PC-9 (cell line): ENCODE results near the gene USP13. TPM values are rescaled to one million over a fixed set of nuclear protein-coding genes. Genes with fewer than 3 reads are reported as not detected.

ENCODE experiments used
- BruUV-seq: library from RNA; stranded (reverse); fragments of 400-500 nt; replicated peaks from 2 replicates; lab custom pipeline; 2021; lab: Mats Ljungman, UMichigan
- CTCF ChIA-PET: fragments of 300-600 bp; sonication (Branson Sonifier 250); formaldehyde crosslinking; loops from one replicate; lab custom pipeline; 2022; ENCODE audit warnings: antibody characterized with exemption; lab: Charles Lee
- POLR2A ChIA-PET: fragments of 300-600 bp; sonication (Branson Sonifier 250); formaldehyde crosslinking; loops from one replicate; lab custom pipeline; 2022; ENCODE audit warnings: antibody characterized with exemption; ENCODE audit not compliant: unreplicated experiment; lab: Charles Lee
- DNase-seq, 2 experiments: peaks; one replicate each; pipeline versions ENCODE4 v3.0.0 to v3.0.0-alpha.2; 2015 to 2022; ENCODE audit warnings: mixed read lengths in 1 of 2
- H2AFZ ChIP-seq: fragments of 200-600 bp; sonication (generic); 2 replicates; pipeline ENCODE4 v1.8.1; 2017; ENCODE audit warnings: antibody characterized with exemption
- H3F3A ChIP-seq: fragments of 200-600 bp; sonication (generic); 2 replicates; pipeline ENCODE4 v1.8.1; 2017; ENCODE audit warnings: antibody characterized with exemption, mild to moderate bottlenecking, low read depth; ENCODE audit not compliant: insufficient read depth
- H3K27ac ChIP-seq: fragments of 200-600 bp; sonication (generic); 2 replicates; pipeline ENCODE4 v1.6.1; 2016; ENCODE audit warnings: mixed run types
- H3K27me3 ChIP-seq: fragments of 200-600 bp; sonication (generic); 2 replicates; pipeline ENCODE4 v1.6.1; 2016; ENCODE audit warnings: low read depth, mixed run types; ENCODE audit not compliant: insufficient read depth
- H3K36me3 ChIP-seq: fragments of 200-600 bp; sonication (generic); 2 replicates; pipeline ENCODE4 v1.6.1; 2016; ENCODE audit warnings: low read depth, mixed run types
- H3K4me1 ChIP-seq: fragments of 200-600 bp; sonication (generic); replicated peaks from 2 replicates; pipeline ENCODE4 v1.6.1; 2016; ENCODE audit warnings: mixed run types; ENCODE audit not compliant: insufficient read depth
- H3K4me2 ChIP-seq: fragments of 200-600 bp; sonication (generic); 2 replicates; pipeline ENCODE4 v1.6.1; 2017; ENCODE audit warnings: mixed run types
- H3K4me3 ChIP-seq: fragments of 200-600 bp; sonication (generic); 2 replicates; pipeline ENCODE4 v1.6.1; 2016; ENCODE audit warnings: mixed run types
- H3K79me2 ChIP-seq: fragments of 200-600 bp; sonication (generic); 2 replicates; pipeline ENCODE4 v1.6.1; 2017; ENCODE audit warnings: low read depth, mixed run types
- H3K9me2 ChIP-seq: fragments of 200-600 bp; sonication (generic); 2 replicates; pipeline ENCODE4 v1.8.1; 2017; ENCODE audit warnings: mild to moderate bottlenecking; ENCODE audit not compliant: insufficient read depth
- H3K9me3 ChIP-seq: fragments of 200-600 bp; sonication (generic); 2 replicates; pipeline ENCODE4 v1.8.1; 2016; ENCODE audit warnings: low read depth; ENCODE audit not compliant: insufficient read depth
- H4K20me1 ChIP-seq: fragments of 200-600 bp; sonication (generic); 2 replicates; pipeline ENCODE4 v1.8.1; 2017; ENCODE audit not compliant: insufficient read depth
- EZH2 ChIP-seq: fragments of 200-600 bp; sonication (generic); IDR thresholded peaks from 2 replicates; pipeline ENCODE4 v1.8.0; 2017; ENCODE audit warnings: antibody characterized with exemption, low read depth
- intact Hi-C: fragments of 100-400 bp; cut with micrococcal nuclease; formaldehyde crosslinking; loops from one replicate; pipeline ENCODE4 v1.10.0; 2022; ENCODE audit not compliant: unreplicated experiment
- total RNA-seq: library from RNA; stranded (reverse); gene quantifications from 2 replicates; pipeline ENCODE4 v1.2.3, GENCODE V29; 2021
- TF ChIP-seq, protein P1 (sequence below): fragments of 200-600 bp; sonication (generic); conservative IDR thresholded peaks from 2 replicates; pipeline ENCODE4 v1.6.1; 2017; ENCODE audit warnings: mixed run types, antibody characterized with exemption, mild to moderate bottlenecking, moderate library complexity

USP13 gene
- total RNA-seq, 1 experiment from 2014 or later, result 24.7 TPM

DNA sequence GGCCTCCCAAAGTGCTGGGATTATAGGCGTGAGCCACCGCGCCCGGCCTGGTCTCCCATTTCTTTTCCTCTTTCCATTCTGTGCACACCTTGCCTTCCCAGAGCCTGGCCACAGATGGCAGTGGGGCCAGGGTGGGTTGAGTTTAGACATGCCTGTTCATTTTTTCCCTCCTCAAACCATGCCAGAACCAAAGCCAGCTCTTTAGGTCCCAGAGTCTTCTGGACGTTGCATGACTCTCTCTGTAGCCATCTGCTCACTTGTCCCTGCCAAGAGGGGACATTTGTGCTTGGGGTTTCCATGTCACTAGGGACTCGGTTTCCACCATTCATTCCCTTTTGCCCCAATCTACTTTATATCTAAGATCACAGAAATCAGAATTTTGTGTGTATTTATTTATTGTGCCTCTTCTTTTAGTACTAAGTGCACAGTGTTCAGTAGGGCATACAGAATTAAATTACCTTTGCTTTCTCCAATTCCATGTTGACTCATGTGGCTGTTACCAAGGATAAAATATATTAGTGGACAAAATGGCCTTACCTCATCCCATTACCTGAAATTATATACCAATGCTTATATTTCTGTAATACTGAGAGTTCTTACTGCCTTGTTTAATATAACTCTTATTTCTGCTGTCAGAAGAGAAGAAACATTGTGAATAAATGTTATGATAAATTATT lies 49.6 kb downstream of the USP13 start:
- no peak for DNase-seq
- H3F3A ChIP-seq, result no peaks in the 10 kb centered on the region; the same call in 1 of the 2 replicates
- no peak overlapping the region for H2AFZ ChIP-seq
- no peaks in the 10 kb centered on the region for H4K20me1 ChIP-seq
- no TSS peak for BruUV-seq
- H3K9me3 ChIP-seq, result no peaks in the 10 kb centered on the region
- POLR2A ChIA-PET, result no interaction called here
- CTCF ChIA-PET, result no interaction called here
- H3K27ac ChIP-seq, result no peak overlapping the region
- H3K9me2 ChIP-seq, result no peaks in the 10 kb centered on the region
- intact Hi-C loops, result no loop called here
- H3K4me1 ChIP-seq, result no peaks in the 10 kb centered on the region
- TF ChIP-seq, protein P1, sequence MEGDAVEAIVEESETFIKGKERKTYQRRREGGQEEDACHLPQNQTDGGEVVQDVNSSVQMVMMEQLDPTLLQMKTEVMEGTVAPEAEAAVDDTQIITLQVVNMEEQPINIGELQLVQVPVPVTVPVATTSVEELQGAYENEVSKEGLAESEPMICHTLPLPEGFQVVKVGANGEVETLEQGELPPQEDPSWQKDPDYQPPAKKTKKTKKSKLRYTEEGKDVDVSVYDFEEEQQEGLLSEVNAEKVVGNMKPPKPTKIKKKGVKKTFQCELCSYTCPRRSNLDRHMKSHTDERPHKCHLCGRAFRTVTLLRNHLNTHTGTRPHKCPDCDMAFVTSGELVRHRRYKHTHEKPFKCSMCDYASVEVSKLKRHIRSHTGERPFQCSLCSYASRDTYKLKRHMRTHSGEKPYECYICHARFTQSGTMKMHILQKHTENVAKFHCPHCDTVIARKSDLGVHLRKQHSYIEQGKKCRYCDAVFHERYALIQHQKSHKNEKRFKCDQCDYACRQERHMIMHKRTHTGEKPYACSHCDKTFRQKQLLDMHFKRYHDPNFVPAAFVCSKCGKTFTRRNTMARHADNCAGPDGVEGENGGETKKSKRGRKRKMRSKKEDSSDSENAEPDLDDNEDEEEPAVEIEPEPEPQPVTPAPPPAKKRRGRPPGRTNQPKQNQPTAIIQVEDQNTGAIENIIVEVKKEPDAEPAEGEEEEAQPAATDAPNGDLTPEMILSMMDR, result no peak
- TF ChIP-seq EZH2, result no peak
- H3K4me2 ChIP-seq, result no peak overlapping the region
- no peak overlapping the region for H3K4me3 ChIP-seq
- H3K79me2 ChIP-seq, result no peaks in the 10 kb centered on the region
- H3K27me3 ChIP-seq, result no peaks in the 10 kb centered on the region
- H3K36me3 ChIP-seq, result no peaks in the 10 kb centered on the region

DNA sequence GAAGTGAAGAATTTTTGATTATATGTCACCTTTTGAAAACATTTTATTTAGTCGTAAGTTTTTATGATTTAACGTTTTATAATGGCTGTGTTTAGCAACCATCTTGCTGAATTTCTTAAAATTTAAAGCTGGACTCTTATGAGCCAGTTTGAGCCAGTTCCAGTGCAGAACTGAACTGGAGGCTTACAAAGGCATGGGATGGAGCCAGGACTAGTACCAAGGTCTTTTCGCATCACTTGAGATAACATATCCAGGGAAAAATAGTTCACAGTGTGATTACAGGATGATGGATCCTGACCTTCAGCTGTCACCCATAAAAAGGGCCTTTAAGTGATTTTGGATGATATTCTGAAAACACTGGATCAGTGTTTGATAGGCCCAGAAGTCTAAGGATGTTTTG lies 51.0 kb downstream of the USP13 start:
- Histone ChIP-seq H3K4me2 (no peak overlapping the region), H2AFZ (no peak overlapping the region), H3K9me3 (no peaks in the 10 kb centered on the region), H3K36me3 (no peaks in the 10 kb centered on the region; the same call in 1 of the 2 replicates), H3K27ac (no peak overlapping the region), H3K4me3 (no peak overlapping the region), H3F3A (no peaks in the 10 kb centered on the region; the same call in 1 of the 2 replicates), H3K79me2 (no peaks in the 10 kb centered on the region), H3K9me2 (no peaks in the 10 kb centered on the region), H3K27me3 (no peaks in the 10 kb centered on the region), H4K20me1 (no peaks in the 10 kb centered on the region), H3K4me1 (no peaks in the 10 kb centered on the region)
- ChIA-PET CTCF (no interaction called here), POLR2A (no interaction called here)
- BruUV-seq, result no TSS peak
- intact Hi-C loops, result no loop called here
- DNase-seq, result no peak
- TF ChIP-seq, protein P1, result no peak
- no peak for TF ChIP-seq EZH2

DNA sequence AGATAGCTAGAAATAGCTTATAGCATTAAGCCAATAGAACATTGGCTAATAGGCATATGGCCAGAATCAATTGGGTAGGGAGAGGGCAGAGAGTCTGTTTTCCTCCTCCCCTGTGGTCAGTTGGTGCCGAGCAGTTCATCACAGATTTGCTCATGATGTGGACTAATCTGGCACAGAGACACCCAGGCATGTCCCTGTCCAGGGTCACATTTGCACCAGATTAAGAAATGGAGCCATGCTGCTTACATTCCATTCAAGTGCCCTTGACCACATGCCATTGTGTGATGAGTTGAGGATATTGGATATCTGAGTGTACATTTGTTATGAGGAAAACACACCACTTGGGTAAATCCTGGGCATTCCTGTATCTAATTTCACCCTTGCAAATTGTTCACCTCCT lies 53.4 kb downstream of the USP13 start:
- Histone ChIP-seq H3F3A (no peaks in the 10 kb centered on the region), H4K20me1 (no peaks in the 10 kb centered on the region), H3K4me1 (no peaks in the 10 kb centered on the region), H3K4me2 (no peak overlapping the region), H3K79me2 (no peaks in the 10 kb centered on the region), H3K27ac (no peak overlapping the region), H3K9me2 (no peaks in the 10 kb centered on the region), H3K27me3 (no peaks in the 10 kb centered on the region), H3K9me3 (no peaks in the 10 kb centered on the region), H2AFZ (no peak overlapping the region), H3K4me3 (no peak overlapping the region), H3K36me3 (no peaks in the 10 kb centered on the region; the same call in 1 of the 2 replicates)
- intact Hi-C loops, result no loop called here
- CTCF ChIA-PET, result no interaction called here
- no peak for DNase-seq
- TF ChIP-seq, protein P1, result no peak
- no peak for TF ChIP-seq EZH2
- no TSS peak for BruUV-seq
- POLR2A ChIA-PET, result no interaction called here
